GM23338 (cell line): ENCODE measurements around the gene STX17. TPM values are rescaled to one million over a fixed set of nuclear protein-coding genes. Genes with fewer than 3 reads are reported as not detected.

Experiments used
- ATAC-seq: fragments of 200-7000 bp; cut with Tn5 transposase; 3 replicates; pipeline ENCODE4 v1.9.1; 2020
- DNase-seq: peaks from one replicate; pipeline ENCODE4 v3.0.0-alpha.2; 2015; ENCODE audit warnings: low spot score
- H2AFZ ChIP-seq: fragments of 200-600 bp; sonication (generic); 2 replicates; pipeline ENCODE4 v1.8.0; 2016; ENCODE audit warnings: antibody characterized with exemption, mild to moderate bottlenecking, moderate library complexity
- H3F3A ChIP-seq: fragments of 200-600 bp; sonication (generic); replicated peaks from 2 replicates; pipeline ENCODE4 v1.8.0; 2017; ENCODE audit warnings: antibody characterized with exemption, mixed run types, low read depth
- H3K27ac ChIP-seq: fragments of 200-600 bp; sonication (generic); 2 replicates; pipeline ENCODE4 v1.6.1; 2016; ENCODE audit warnings: low read depth
- H3K27me3 ChIP-seq: fragments of 200-600 bp; sonication (generic); 2 replicates; pipeline ENCODE4 v1.8.0; 2016; ENCODE audit warnings: mild to moderate bottlenecking, mixed run types, moderate library complexity; ENCODE audit not compliant: insufficient read depth
- H3K36me3 ChIP-seq: fragments of 200-600 bp; sonication (generic); 2 replicates; pipeline ENCODE4 v1.8.0; 2016; ENCODE audit warnings: mild to moderate bottlenecking; ENCODE audit not compliant: insufficient read depth
- H3K4me1 ChIP-seq: fragments of 200-600 bp; sonication (generic); 2 replicates; pipeline ENCODE4 v1.8.0; 2016; ENCODE audit warnings: mild to moderate bottlenecking, moderate library complexity; ENCODE audit not compliant: insufficient read depth
- H3K4me2 ChIP-seq: fragments of 200-600 bp; sonication (generic); 2 replicates; pipeline ENCODE4 v1.7.1; 2017; ENCODE audit warnings: mixed run types
- H3K4me3 ChIP-seq: fragments of 200-600 bp; sonication (generic); 2 replicates; pipeline ENCODE4 v1.6.1; 2016; ENCODE audit warnings: mixed run types
- H3K79me2 ChIP-seq: fragments of 200-600 bp; sonication (generic); replicated peaks from 2 replicates; pipeline ENCODE4 v1.8.0; 2017; ENCODE audit warnings: mild to moderate bottlenecking; ENCODE audit not compliant: insufficient read depth
- H3K9me2 ChIP-seq: fragments of 200-600 bp; sonication (generic); 2 replicates; pipeline ENCODE4 v1.8.0; 2017; ENCODE audit not compliant: insufficient read depth
- H4K20me1 ChIP-seq: fragments of 200-600 bp; sonication (generic); replicated peaks from 2 replicates; pipeline ENCODE4 v1.8.0; 2017; ENCODE audit warnings: mild to moderate bottlenecking; ENCODE audit not compliant: insufficient read depth
- H3K27ac Mint-ChIP-seq: 2 replicates; pipeline ENCODE4 v1.8.0; 2020; ENCODE audit warnings: inconsistent platforms, mild to moderate bottlenecking, moderate library complexity, mixed read lengths
- H3K27me3 Mint-ChIP-seq: 3 replicates; pipeline ENCODE4 v1.8.0; 2022; ENCODE audit warnings: low read depth, mild to moderate bottlenecking, moderate library complexity, mixed read lengths, inconsistent platforms; ENCODE audit not compliant: insufficient read depth, poor library complexity
- H3K36me3 Mint-ChIP-seq: 3 replicates; pipeline ENCODE4 v1.8.0; 2021; ENCODE audit warnings: low read depth, mild to moderate bottlenecking, inconsistent platforms, moderate library complexity, mixed read lengths
- H3K4me1 Mint-ChIP-seq: 3 replicates; pipeline ENCODE4 v1.8.0; 2020; ENCODE audit warnings: mild to moderate bottlenecking, inconsistent platforms, mixed read lengths
- H3K4me3 Mint-ChIP-seq: 3 replicates; pipeline ENCODE4 v1.8.0; 2021; ENCODE audit warnings: moderate library complexity, mild to moderate bottlenecking, inconsistent platforms, mixed read lengths
- H3K9me3 Mint-ChIP-seq: 3 replicates; pipeline ENCODE4 v1.8.0; 2020; ENCODE audit warnings: moderate library complexity, mild to moderate bottlenecking, inconsistent platforms, mixed read lengths
- CREB1 ChIP-seq: fragments of 250-450 bp; sonication (Bioruptor Pico); IDR thresholded peaks from 2 replicates; pipeline ENCODE4 v1.5.0; 2020; ENCODE audit warnings: low read depth, mild to moderate bottlenecking, moderate library complexity
- ETS1 ChIP-seq: IDR thresholded peaks from 2 replicates; pipeline ENCODE4 v1.6.1; 2016; ENCODE audit warnings: antibody characterized with exemption
- EZH2 ChIP-seq: fragments of 200-600 bp; sonication (generic); IDR thresholded peaks from one replicate; pipeline ENCODE4 v1.8.0; 2017; ENCODE audit warnings: antibody characterized with exemption, mild to moderate bottlenecking, low read depth; ENCODE audit not compliant: unreplicated experiment
- EZH2phosphoT487 ChIP-seq: fragments of 200-600 bp; sonication (generic); IDR thresholded peaks from one replicate; pipeline ENCODE4 v1.8.1; 2018; ENCODE audit warnings: antibody characterized with exemption; ENCODE audit not compliant: unreplicated experiment
- JUNB ChIP-seq: IDR thresholded peaks from one replicate; pipeline ENCODE4 v1.6.1; 2016; ENCODE audit warnings: antibody characterized with exemption; ENCODE audit not compliant: unreplicated experiment
- REST ChIP-seq: IDR thresholded peaks from one replicate; pipeline ENCODE4 v1.6.1; 2018; ENCODE audit warnings: antibody characterized with exemption; ENCODE audit not compliant: unreplicated experiment
- STAT1 ChIP-seq: IDR thresholded peaks from one replicate; pipeline ENCODE4 v1.6.1; 2016; ENCODE audit warnings: antibody characterized with exemption; ENCODE audit not compliant: unreplicated experiment
- ZNF114 ChIP-seq: fragments of 250-450 bp; sonication (Bioruptor Pico); IDR thresholded peaks from 2 replicates; pipeline ENCODE4 v1.5.0; 2020; ENCODE audit warnings: mild to moderate bottlenecking, moderate library complexity
- ZNF331 ChIP-seq: fragments of 250-450 bp; sonication (Bioruptor Pico); IDR thresholded peaks from 2 replicates; pipeline ENCODE4 v1.5.0; 2020; ENCODE audit warnings: low read depth, mild to moderate bottlenecking, moderate library complexity
- polyA plus RNA-seq: library from polyadenylated mRNA; unstranded; fragments of >200 nt; fragmentation: Nextera tagmentation; extraction: Ambion mirVana; gene quantifications from 2 replicates; pipeline ENCODE4 v1.2.1, GENCODE V29; 2016
- total RNA-seq: library from RNA; depleted of rRNA; stranded (reverse); fragments of >200 nt; shearing (Covaris generic); gene quantifications from 2 replicates; pipeline ENCODE4 v1.2.3, GENCODE V29; 2014
- TF ChIP-seq, protein P1 (sequence below), 2 experiments: fragments of 200-600 bp in 1 of 2; sonication (generic) in 1 of 2; conservative IDR thresholded peaks; 2 replicates each; pipeline versions ENCODE4 v1.5.1 to v1.6.1; 2016 to 2017; ENCODE audit warnings: antibody characterized with exemption in 2 of 2, low read depth in 2 of 2, mild to moderate bottlenecking in 2 of 2, moderate library complexity in 1 of 2

STX17 gene
- total and polyA plus RNA-seq, 2 experiments from 2014 or later: 12.9 to 24.2 TPM

- TF ChIP-seq STAT1 (no peak), ZNF114 (CRISPR knock-in tag) (no peak), REST (no peak), ETS1 (no peak), ZNF331 (CRISPR knock-in tag) (no peak), CREB1 (no peak), EZH2 (no peak), JUNB (no peak), EZH2phosphoT487 (no peak)
- TF ChIP-seq, protein P1, sequence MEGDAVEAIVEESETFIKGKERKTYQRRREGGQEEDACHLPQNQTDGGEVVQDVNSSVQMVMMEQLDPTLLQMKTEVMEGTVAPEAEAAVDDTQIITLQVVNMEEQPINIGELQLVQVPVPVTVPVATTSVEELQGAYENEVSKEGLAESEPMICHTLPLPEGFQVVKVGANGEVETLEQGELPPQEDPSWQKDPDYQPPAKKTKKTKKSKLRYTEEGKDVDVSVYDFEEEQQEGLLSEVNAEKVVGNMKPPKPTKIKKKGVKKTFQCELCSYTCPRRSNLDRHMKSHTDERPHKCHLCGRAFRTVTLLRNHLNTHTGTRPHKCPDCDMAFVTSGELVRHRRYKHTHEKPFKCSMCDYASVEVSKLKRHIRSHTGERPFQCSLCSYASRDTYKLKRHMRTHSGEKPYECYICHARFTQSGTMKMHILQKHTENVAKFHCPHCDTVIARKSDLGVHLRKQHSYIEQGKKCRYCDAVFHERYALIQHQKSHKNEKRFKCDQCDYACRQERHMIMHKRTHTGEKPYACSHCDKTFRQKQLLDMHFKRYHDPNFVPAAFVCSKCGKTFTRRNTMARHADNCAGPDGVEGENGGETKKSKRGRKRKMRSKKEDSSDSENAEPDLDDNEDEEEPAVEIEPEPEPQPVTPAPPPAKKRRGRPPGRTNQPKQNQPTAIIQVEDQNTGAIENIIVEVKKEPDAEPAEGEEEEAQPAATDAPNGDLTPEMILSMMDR (conservative IDR thresholded peaks at IDR 0.05; ENCODE audit: low read depth in 2 of 2): no peak
Observed at GRCh38 chr9:99873531-99873930, 32.9 kb upstream of the STX17 start (continued).

GRCh38 chr9:99873943-99874584 lies 32.4 kb upstream of the STX17 start:
- no peak overlapping the region for H3K27ac ChIP-seq
- Mint-ChIP-seq H3K27me3 (peaks cover 2% of the 10 kb centered on the region), H3K9me3 (no peaks in the 10 kb centered on the region), H3K4me3 (no peak overlapping the region), H3K36me3 (no peaks in the 10 kb centered on the region), H3K4me1 (no peaks in the 10 kb centered on the region), H3K27ac (no peak overlapping the region)
- no peak for ATAC-seq
- H2AFZ ChIP-seq: no peak overlapping the region
- no peaks in the 10 kb centered on the region for H4K20me1 ChIP-seq
- no peaks in the 10 kb centered on the region; the same call in 1 of the 2 replicates for H3K9me2 ChIP-seq
- no peak overlapping the region for H3K4me3 ChIP-seq
- no peak for DNase-seq
- H3K36me3 ChIP-seq: no peaks in the 10 kb centered on the region
- H3K4me1 ChIP-seq: no peaks in the 10 kb centered on the region
- H3F3A ChIP-seq: no peaks in the 10 kb centered on the region
- no peaks in the 10 kb centered on the region for H3K27me3 ChIP-seq
- no peak overlapping the region for H3K4me2 ChIP-seq
- no peaks in the 10 kb centered on the region for H3K79me2 ChIP-seq
- TF ChIP-seq STAT1 (no peak), ZNF331 (CRISPR knock-in tag) (no peak), EZH2phosphoT487 (no peak), REST (no peak), JUNB (no peak)
